Activated naive CD4-positive, alpha-beta T cell treated with anti-CD3 and anti-CD28 coated beads, Interleukin-2, amount 50 U/mL, for 24 hours (primary cell): ENCODE data around the gene AKNA.

ENCODE experiments used
- H3K27ac Mint-ChIP-seq: one replicate; pipeline ENCODE4 v1.8.0; 2021; ENCODE audit warnings: mild to moderate bottlenecking, mixed read lengths
- H3K27me3 Mint-ChIP-seq: one replicate; pipeline ENCODE4 v1.8.0; 2021; ENCODE audit warnings: mixed read lengths
- H3K36me3 Mint-ChIP-seq: one replicate; pipeline ENCODE4 v1.8.0; 2021; ENCODE audit warnings: mixed read lengths
- H3K4me1 Mint-ChIP-seq: one replicate; pipeline ENCODE4 v1.8.0; 2021; ENCODE audit warnings: mixed read lengths
- H3K4me3 Mint-ChIP-seq: one replicate; pipeline ENCODE4 v1.8.0; 2021; ENCODE audit warnings: mild to moderate bottlenecking, mixed read lengths
- H3K9me3 Mint-ChIP-seq: one replicate; pipeline ENCODE4 v1.8.0; 2021; ENCODE audit warnings: mixed read lengths

Gene AKNA

GRCh38 chr9:114365194-114365593 lies 22.6 kb downstream of the AKNA start:
- Mint-ChIP-seq H3K27me3 (no peaks in the 10 kb centered on the region), H3K36me3 (peaks cover 28% of the 10 kb centered on the region), H3K4me3 (no peak overlapping the region), H3K4me1 (peaks cover 84% of the 10 kb centered on the region), H3K9me3 (no peaks in the 10 kb centered on the region), H3K27ac (no peak overlapping the region)

GRCh38 chr9:114364134-114365041 lies 23.4 kb downstream of the AKNA start:
- Mint-ChIP-seq H3K4me1 (peaks cover 86% of the 10 kb centered on the region), H3K27ac (peak overlapping the region; percentile 93), H3K36me3 (peaks cover 25% of the 10 kb centered on the region), H3K9me3 (no peaks in the 10 kb centered on the region), H3K27me3 (no peaks in the 10 kb centered on the region), H3K4me3 (peak overlapping the region; percentile 39)

DNA sequence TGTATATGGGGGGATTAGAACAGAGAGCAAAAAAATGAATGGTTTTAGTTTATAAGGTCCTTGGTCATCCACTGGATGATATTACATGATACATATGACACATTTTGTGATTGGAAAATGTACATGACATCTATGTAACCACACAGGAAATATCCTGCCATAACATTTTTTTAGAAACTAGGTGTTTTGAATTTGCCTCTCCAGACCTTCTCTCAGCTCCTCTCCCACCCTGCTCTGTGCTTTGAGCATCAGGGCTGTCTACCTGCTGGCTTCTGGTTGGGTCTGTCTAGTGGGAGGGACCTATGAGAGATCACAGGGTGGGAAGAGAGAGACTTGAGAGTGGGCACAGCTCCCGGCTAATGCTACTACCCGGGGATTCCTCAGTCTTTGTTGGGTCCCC lies 24.4 kb downstream of the AKNA start:
- peak overlapping the region; percentile 93 for H3K27ac Mint-ChIP-seq
- H3K4me1 Mint-ChIP-seq, result peaks cover 86% of the 10 kb centered on the region
- no peaks in the 10 kb centered on the region for H3K27me3 Mint-ChIP-seq
- H3K36me3 Mint-ChIP-seq, result peaks cover 26% of the 10 kb centered on the region
- H3K4me3 Mint-ChIP-seq, result peak overlapping the region; percentile 68
- no peaks in the 10 kb centered on the region for H3K9me3 Mint-ChIP-seq

DNA sequence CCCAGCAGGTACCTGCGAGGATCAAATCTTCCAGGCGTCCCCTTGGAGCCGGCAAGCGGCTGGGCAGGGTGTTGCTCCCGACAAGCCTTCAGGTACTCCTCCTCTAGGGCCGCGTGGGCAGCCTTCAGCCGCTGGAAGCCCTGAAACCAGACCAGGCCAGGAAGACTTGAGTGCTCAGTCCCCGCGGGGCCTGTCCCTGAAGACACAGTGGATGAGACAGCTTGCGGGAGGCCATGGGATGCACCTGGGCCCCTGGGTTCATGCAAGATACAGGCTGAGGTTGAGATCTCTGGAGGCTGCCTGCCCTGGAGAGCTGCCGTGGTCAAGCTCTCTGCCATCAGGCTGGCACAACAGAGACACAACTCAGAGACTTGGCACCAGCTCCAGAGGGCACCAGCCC lies 25.4 kb downstream of the AKNA start:
- no peaks in the 10 kb centered on the region for H3K9me3 Mint-ChIP-seq
- H3K4me1 Mint-ChIP-seq, result peaks cover 82% of the 10 kb centered on the region
- no peak overlapping the region for H3K4me3 Mint-ChIP-seq
- H3K36me3 Mint-ChIP-seq, result peaks cover 29% of the 10 kb centered on the region
- H3K27ac Mint-ChIP-seq, result peak overlapping the region; percentile 51
- H3K27me3 Mint-ChIP-seq, result no peaks in the 10 kb centered on the region

- no peak overlapping the region for H3K4me3 Mint-ChIP-seq
- H3K27ac Mint-ChIP-seq, result peak overlapping the region; percentile 98
- no peaks in the 10 kb centered on the region for H3K9me3 Mint-ChIP-seq
- peaks cover 77% of the 10 kb centered on the region for H3K4me1 Mint-ChIP-seq
- no peaks in the 10 kb centered on the region for H3K27me3 Mint-ChIP-seq
- H3K36me3 Mint-ChIP-seq, result peaks cover 29% of the 10 kb centered on the region
Measured at GRCh38 chr9:114361542-114361941, 26.2 kb downstream of the AKNA start.

- Mint-ChIP-seq H3K4me1 (peaks cover 64% of the 10 kb centered on the region), H3K9me3 (no peaks in the 10 kb centered on the region), H3K27ac (peak overlapping the region; percentile 85), H3K4me3 (no peak overlapping the region), H3K36me3 (peaks cover 25% of the 10 kb centered on the region), H3K27me3 (no peaks in the 10 kb centered on the region)
Measured at GRCh38 chr9:114359801-114360200, 28.0 kb downstream of the AKNA start.

GRCh38 chr9:114357911-114358328 lies 29.9 kb downstream of the AKNA start:
- Mint-ChIP-seq H3K27me3 (no peaks in the 10 kb centered on the region), H3K9me3 (no peaks in the 10 kb centered on the region), H3K27ac (peak overlapping the region; percentile 97), H3K36me3 (peaks cover 14% of the 10 kb centered on the region), H3K4me3 (no peak overlapping the region), H3K4me1 (peaks cover 53% of the 10 kb centered on the region)

- H3K36me3 Mint-ChIP-seq, result peaks cover 12% of the 10 kb centered on the region
- H3K27ac Mint-ChIP-seq, result peak overlapping the region; percentile 57
- H3K27me3 Mint-ChIP-seq, result no peaks in the 10 kb centered on the region
- H3K9me3 Mint-ChIP-seq, result no peaks in the 10 kb centered on the region
- peaks cover 51% of the 10 kb centered on the region for H3K4me1 Mint-ChIP-seq
- H3K4me3 Mint-ChIP-seq, result no peak overlapping the region
Measured at GRCh38 chr9:114357360-114357759, 30.4 kb downstream of the AKNA start.

DNA sequence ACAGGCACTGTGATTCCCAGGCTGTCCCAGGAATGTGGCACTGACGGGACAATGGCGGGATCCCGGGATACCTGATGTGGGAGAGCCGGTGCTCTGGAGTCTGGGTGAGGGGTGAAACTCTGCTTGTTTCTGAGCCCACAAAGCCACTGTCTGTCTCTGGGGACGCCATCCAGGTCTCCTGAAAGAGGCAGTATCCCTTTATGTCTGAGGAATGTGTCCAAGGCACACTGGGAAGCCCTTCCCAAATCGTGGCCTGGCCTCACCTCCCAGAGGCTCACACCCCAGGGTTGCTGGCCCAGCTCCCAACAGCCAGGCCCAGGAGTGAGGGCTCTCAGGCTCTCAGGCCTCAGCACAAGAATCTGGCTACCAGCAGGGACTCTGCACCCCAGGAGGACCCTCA lies 31.0 kb downstream of the AKNA start:
- Mint-ChIP-seq H3K27ac (peak overlapping the region; percentile 63), H3K4me1 (peaks cover 54% of the 10 kb centered on the region), H3K4me3 (no peak overlapping the region), H3K9me3 (no peaks in the 10 kb centered on the region), H3K36me3 (peaks cover 12% of the 10 kb centered on the region), H3K27me3 (no peaks in the 10 kb centered on the region)

- Mint-ChIP-seq H3K36me3 (peaks cover 5% of the 10 kb centered on the region), H3K9me3 (no peaks in the 10 kb centered on the region), H3K27ac (peak overlapping the region; percentile 32), H3K4me1 (peaks cover 51% of the 10 kb centered on the region), H3K27me3 (no peaks in the 10 kb centered on the region), H3K4me3 (no peak overlapping the region)
Measured at GRCh38 chr9:114355821-114356220, 32.0 kb downstream of the AKNA start.

- Mint-ChIP-seq H3K27ac (peak overlapping the region; percentile 66), H3K9me3 (no peaks in the 10 kb centered on the region), H3K36me3 (peaks cover 16% of the 10 kb centered on the region), H3K4me1 (peaks cover 56% of the 10 kb centered on the region), H3K4me3 (no peak overlapping the region), H3K27me3 (no peaks in the 10 kb centered on the region)
Measured at GRCh38 chr9:114351932-114352331, 35.9 kb downstream of the AKNA start.

GRCh38 chr9:114350636-114351401 lies 37.0 kb downstream of the AKNA start:
- Mint-ChIP-seq H3K36me3 (peaks cover 18% of the 10 kb centered on the region), H3K9me3 (no peaks in the 10 kb centered on the region), H3K27ac (peak overlapping the region; percentile 100), H3K27me3 (no peaks in the 10 kb centered on the region), H3K4me1 (peaks cover 55% of the 10 kb centered on the region), H3K4me3 (peak overlapping the region; percentile 13)

DNA sequence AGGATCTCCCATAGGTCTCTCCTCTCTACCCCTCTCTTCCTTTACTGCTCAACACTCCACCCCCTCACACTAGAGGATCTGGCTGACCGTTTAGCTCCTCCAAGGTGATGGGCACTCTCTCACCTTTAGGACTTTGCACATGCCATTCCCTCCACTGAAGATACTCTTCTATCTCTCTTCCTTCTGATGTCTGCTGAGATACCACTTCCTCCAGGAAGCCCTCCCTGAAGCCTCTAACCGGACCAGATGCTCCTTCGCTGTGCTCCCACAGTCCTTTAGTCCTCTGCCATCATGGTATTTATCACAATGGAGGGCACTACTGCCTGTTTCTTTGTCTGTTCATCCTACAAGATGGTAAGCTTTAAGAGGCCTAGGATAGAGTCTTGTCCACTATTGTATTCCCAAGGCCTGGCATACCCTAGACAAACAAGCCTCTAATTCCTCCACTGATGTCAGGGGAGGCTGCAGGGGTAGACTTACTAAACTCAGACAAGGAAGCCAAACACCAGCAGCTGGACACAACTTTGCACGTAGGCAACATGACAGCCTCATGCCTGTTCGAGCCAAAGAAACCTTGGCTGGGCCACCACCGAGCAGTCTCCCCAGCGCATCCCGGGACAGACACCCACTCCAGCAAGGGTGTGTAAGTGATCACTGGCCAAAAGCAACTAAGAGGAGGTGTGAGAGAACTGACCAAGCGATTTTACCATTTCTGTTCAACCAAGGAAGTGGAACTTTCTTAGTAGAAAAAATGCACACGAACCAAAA lies 37.9 kb downstream of the AKNA start:
- no peaks in the 10 kb centered on the region for H3K9me3 Mint-ChIP-seq
- peak overlapping the region; percentile 100 for H3K27ac Mint-ChIP-seq
- peaks cover 21% of the 10 kb centered on the region for H3K36me3 Mint-ChIP-seq
- no peaks in the 10 kb centered on the region for H3K27me3 Mint-ChIP-seq
- H3K4me3 Mint-ChIP-seq, result peak overlapping the region; percentile 78
- peaks cover 55% of the 10 kb centered on the region for H3K4me1 Mint-ChIP-seq

- Mint-ChIP-seq H3K27ac (peak overlapping the region; percentile 100), H3K4me1 (peaks cover 55% of the 10 kb centered on the region), H3K4me3 (peak overlapping the region; percentile 78), H3K27me3 (no peaks in the 10 kb centered on the region), H3K36me3 (peaks cover 21% of the 10 kb centered on the region), H3K9me3 (no peaks in the 10 kb centered on the region)
Measured at GRCh38 chr9:114348906-114349482, 38.8 kb downstream of the AKNA start.

- Mint-ChIP-seq H3K9me3 (no peaks in the 10 kb centered on the region), H3K27me3 (no peaks in the 10 kb centered on the region), H3K36me3 (peaks cover 21% of the 10 kb centered on the region), H3K27ac (peak overlapping the region; percentile 100), H3K4me3 (no peak overlapping the region), H3K4me1 (peaks cover 51% of the 10 kb centered on the region)
Measured at GRCh38 chr9:114348261-114348905, 39.4 kb downstream of the AKNA start.
